ENCODE data around the gene ATP5F1A. TPM values are rescaled to one million over a fixed set of nuclear protein-coding genes. Genes with fewer than 3 reads are reported as not detected.
"Not testable (repeated sequence)": the region's sequence is repeated elsewhere in the genome, so short reads cannot be mapped to it uniquely, and the experiment has no call there.

Gene ATP5F1A
- total RNA-seq, 2 experiments from 2014 or later, result 205 to 206 TPM

GRCh38 chr18:46097431-46097800, 680 bp downstream of the ATP5F1A start:
- H3K4me1 ChIP-seq (ENCODE audit: insufficient read depth, low read length), result peaks cover 44% of the 10 kb centered on the region
- DNase-seq, result peak in 4 of 14 experiments; percentile 14 to 62 (median 46)

GRCh38 chr18:46096651-46097300, 1.3 kb downstream of the ATP5F1A start:
- H3K27me3 Mint-ChIP-seq, result no peaks in the 10 kb centered on the region
- Histone ChIP-seq H3K9me3 (ENCODE audit: control insufficient read depth in 1 of 2, insufficient read depth in 1 of 2, low read length in 2 of 2) (no peaks in the 10 kb centered on the region), H3K27me3 (ENCODE audit: control insufficient read depth in 1 of 2, insufficient read depth in 2 of 2, low read length in 2 of 2) (no peaks in the 10 kb centered on the region), H3K36me3 (ENCODE audit: insufficient read depth, low read length) (peaks cover 33% of the 10 kb centered on the region), H3K4me1 (ENCODE audit: insufficient read depth, low read length) (peaks cover 46% of the 10 kb centered on the region), H3K27ac (ENCODE audit: low read depth in 1 of 2, low read length in 2 of 2) (peak overlapping the region; percentile 74 to 77), H3K4me3 (ENCODE audit: low read length) (peak overlapping the region; percentile 82)
- H3K36me3 Mint-ChIP-seq (ENCODE audit: low read depth), result peaks cover 50% of the 10 kb centered on the region
- peaks cover 35% of the 10 kb centered on the region for H3K4me1 Mint-ChIP-seq (ENCODE audit: low read depth)
- ChIA-PET POLR2A (interaction anchor here (0.6 to 1.1 kb wide), 2 partner anchors 14 to 23 kb away, joined by 3 to 5 read pairs; no protein-coding TSS in a partner anchor), CTCF (interaction anchor here (0.7 to 2.4 kb wide), 5 partner anchors 11 to 390 kb away, joined by 3 to 14 read pairs (median 6); a partner anchor contains a TSS)
- DNase-seq (peak in 2 of 14 experiments; percentile 10 to 25), ATAC-seq (ENCODE audit: poor library complexity) (no peak)
- H3K9me3 Mint-ChIP-seq, result no peaks in the 10 kb centered on the region
- peak overlapping the region; percentile 100 for H3K4me3 Mint-ChIP-seq
- intact Hi-C loops (cut with DNase I, micrococcal nuclease), result loop anchor here in 1 of 2 experiments (2.0 kb wide), 1 partner anchor 130 kb away; the partner anchor contains the start of gene EPG5
- TF ChIP-seq CTCF (IDR thresholded peaks at IDR 0.05), result no peak
- peak overlapping the region; percentile 99 for H3K27ac Mint-ChIP-seq

More at GRCh38 chr18:46097431-46097800, 680 bp downstream of the ATP5F1A start:
- peaks cover 34% of the 10 kb centered on the region for H3K4me1 Mint-ChIP-seq (ENCODE audit: low read depth)
- H3K4me3 ChIP-seq (ENCODE audit: low read length), result peak overlapping the region; percentile 82
- peak overlapping the region; percentile 99 for H3K27ac Mint-ChIP-seq
- peak; percentile 19 for ATAC-seq (ENCODE audit: poor library complexity)
- POLR2A ChIA-PET, result interaction anchor here (0.6 to 1.1 kb wide), 2 partner anchors 14 to 23 kb away, joined by 3 to 5 read pairs; no protein-coding TSS in a partner anchor
- H3K9me3 Mint-ChIP-seq, result no peaks in the 10 kb centered on the region
- H3K36me3 ChIP-seq (ENCODE audit: insufficient read depth, low read length), result peaks cover 27% of the 10 kb centered on the region
- CTCF ChIA-PET, result interaction anchor here (0.7 to 2.4 kb wide), 5 partner anchors 10 to 76 kb away, joined by 3 to 14 read pairs (median 6); a partner anchor contains a TSS
- H3K27ac ChIP-seq (ENCODE audit: low read depth in 1 of 2, low read length in 2 of 2), result peak overlapping the region; percentile 74 to 77
- H3K4me3 Mint-ChIP-seq, result peak overlapping the region; percentile 100
- no peaks in the 10 kb centered on the region for H3K9me3 ChIP-seq (ENCODE audit: control insufficient read depth in 1 of 2, insufficient read depth in 1 of 2, low read length in 2 of 2)
- no peak for TF ChIP-seq CTCF (IDR thresholded peaks at IDR 0.05)
- intact Hi-C loops (cut with DNase I, micrococcal nuclease), result loop anchor here in 1 of 2 experiments (2.0 kb wide), 1 partner anchor 131 kb away; the partner anchor contains the start of gene EPG5
- H3K27me3 ChIP-seq (ENCODE audit: control insufficient read depth in 1 of 2, insufficient read depth in 2 of 2, low read length in 2 of 2), result no peaks in the 10 kb centered on the region
- no peaks in the 10 kb centered on the region for H3K27me3 Mint-ChIP-seq
- H3K36me3 Mint-ChIP-seq (ENCODE audit: low read depth), result peaks cover 43% of the 10 kb centered on the region

GRCh38 chr18:46095532-46095931, 2.6 kb downstream of the ATP5F1A start:
- H3K4me1 Mint-ChIP-seq (ENCODE audit: low read depth), result peaks cover 47% of the 10 kb centered on the region
- no peak for TF ChIP-seq CTCF (IDR thresholded peaks at IDR 0.05)
- DNase-seq (no peak), ATAC-seq (ENCODE audit: poor library complexity) (no peak)
- Histone ChIP-seq H3K36me3 (ENCODE audit: insufficient read depth, low read length) (peaks cover 46% of the 10 kb centered on the region), H3K4me3 (ENCODE audit: low read length) (no peak overlapping the region), H3K27me3 (ENCODE audit: control insufficient read depth in 1 of 2, insufficient read depth in 2 of 2, low read length in 2 of 2) (no peaks in the 10 kb centered on the region), H3K4me1 (ENCODE audit: insufficient read depth, low read length) (peaks cover 48% of the 10 kb centered on the region), H3K27ac (ENCODE audit: low read depth in 1 of 2, low read length in 2 of 2) (no peak overlapping the region), H3K9me3 (ENCODE audit: control insufficient read depth in 1 of 2, insufficient read depth in 1 of 2, low read length in 2 of 2) (no peaks in the 10 kb centered on the region)
- H3K4me3 Mint-ChIP-seq, result peak overlapping the region; percentile 81
- H3K9me3 Mint-ChIP-seq, result no peaks in the 10 kb centered on the region
- peaks cover 62% of the 10 kb centered on the region for H3K36me3 Mint-ChIP-seq (ENCODE audit: low read depth)
- intact Hi-C loops (cut with DNase I, micrococcal nuclease), result no loop called here
- H3K27ac Mint-ChIP-seq, result peak overlapping the region; percentile 77
- ChIA-PET POLR2A (interaction anchor here (0.6 kb wide), 1 partner anchor 8 kb away, joined by 3 read pairs; no protein-coding TSS in a partner anchor), CTCF (interaction anchor here (0.6 to 1.1 kb wide), 2 partner anchors 22 to 74 kb away, joined by 3 to 4 read pairs; no protein-coding TSS in a partner anchor)
- no peaks in the 10 kb centered on the region for H3K27me3 Mint-ChIP-seq

- ATAC-seq (ENCODE audit: poor library complexity); H3K9me3 Mint-ChIP-seq; intact Hi-C loops (cut with DNase I, micrococcal nuclease); CTCF ChIA-PET; POLR2A ChIA-PET; DNase-seq; H3K9me3 ChIP-seq (ENCODE audit: control insufficient read depth in 1 of 2, insufficient read depth in 1 of 2, low read length in 2 of 2); H3K4me3 Mint-ChIP-seq; H3K27me3 Mint-ChIP-seq; H3K4me3 ChIP-seq (ENCODE audit: low read length); H3K27ac ChIP-seq (ENCODE audit: low read depth in 1 of 2, low read length in 2 of 2); H3K27ac Mint-ChIP-seq; H3K27me3 ChIP-seq (ENCODE audit: control insufficient read depth in 1 of 2, insufficient read depth in 2 of 2, low read length in 2 of 2): not testable (repeated sequence)
- peaks cover 99% of the 10 kb centered on the region for H3K36me3 ChIP-seq (ENCODE audit: insufficient read depth, low read length)
- peaks cover 13% of the 10 kb centered on the region for H3K4me1 ChIP-seq (ENCODE audit: insufficient read depth, low read length)
- Mint-ChIP-seq H3K4me1 (ENCODE audit: low read depth) (peaks cover 28% of the 10 kb centered on the region), H3K36me3 (ENCODE audit: low read depth) (peaks cover 100% of the 10 kb centered on the region)
Observed at GRCh38 chr18:46088501-46088900, 9.6 kb downstream of the ATP5F1A start.
